SK-N-SH (cell line): Measurements from ENCODE around the gene OR7C2.
"Not testable (repeated sequence)": the region's sequence is repeated elsewhere in the genome, so short reads cannot be mapped to it uniquely, and the experiment has no call there.

Experiments
- FOXJ3 ChIP-seq: sonication (generic); formaldehyde crosslinking; IDR thresholded peaks from 2 replicates; pipeline ENCODE4 v1.5.1; 2020; ENCODE audit warnings: mild to moderate bottlenecking, missing genetic modification reagents
- POLR2AphosphoS5 ChIP-seq: IDR thresholded peaks from 2 replicates; pipeline ENCODE4 v1.6.1; 2012; ENCODE audit warnings: low read depth, low read length
- TF ChIP-seq, protein P1 (sequence below): fragments of 200-600 bp; sonication (generic); IDR thresholded peaks from 2 replicates; pipeline ENCODE4 v1.6.1; 2017; ENCODE audit warnings: antibody characterized with exemption, mild to moderate bottlenecking, moderate library complexity

DNA sequence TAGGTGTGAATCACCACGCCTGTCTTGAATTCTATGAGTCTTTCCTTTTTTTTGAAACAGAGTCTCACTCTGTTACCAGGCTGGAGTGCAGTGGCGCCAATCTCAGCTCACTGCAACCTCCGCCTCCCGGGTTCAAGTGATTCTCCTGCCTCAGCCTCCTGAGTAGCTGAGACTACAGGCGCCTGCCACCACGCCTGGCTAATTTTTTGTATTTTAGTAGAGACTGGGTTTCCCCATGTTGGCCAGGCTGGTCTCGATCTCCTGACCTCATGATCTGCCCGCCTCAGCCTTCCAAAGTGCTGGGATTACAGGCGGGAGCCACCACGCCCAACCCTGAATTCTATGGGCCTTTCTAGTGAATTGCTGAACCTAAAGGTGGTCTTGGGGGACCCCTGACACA, 8.1 kb downstream of the OR7C2 start:
- TF ChIP-seq POLR2AphosphoS5; FOXJ3 (CRISPR knock-in tag): not testable (repeated sequence)
- TF ChIP-seq, protein P1, sequence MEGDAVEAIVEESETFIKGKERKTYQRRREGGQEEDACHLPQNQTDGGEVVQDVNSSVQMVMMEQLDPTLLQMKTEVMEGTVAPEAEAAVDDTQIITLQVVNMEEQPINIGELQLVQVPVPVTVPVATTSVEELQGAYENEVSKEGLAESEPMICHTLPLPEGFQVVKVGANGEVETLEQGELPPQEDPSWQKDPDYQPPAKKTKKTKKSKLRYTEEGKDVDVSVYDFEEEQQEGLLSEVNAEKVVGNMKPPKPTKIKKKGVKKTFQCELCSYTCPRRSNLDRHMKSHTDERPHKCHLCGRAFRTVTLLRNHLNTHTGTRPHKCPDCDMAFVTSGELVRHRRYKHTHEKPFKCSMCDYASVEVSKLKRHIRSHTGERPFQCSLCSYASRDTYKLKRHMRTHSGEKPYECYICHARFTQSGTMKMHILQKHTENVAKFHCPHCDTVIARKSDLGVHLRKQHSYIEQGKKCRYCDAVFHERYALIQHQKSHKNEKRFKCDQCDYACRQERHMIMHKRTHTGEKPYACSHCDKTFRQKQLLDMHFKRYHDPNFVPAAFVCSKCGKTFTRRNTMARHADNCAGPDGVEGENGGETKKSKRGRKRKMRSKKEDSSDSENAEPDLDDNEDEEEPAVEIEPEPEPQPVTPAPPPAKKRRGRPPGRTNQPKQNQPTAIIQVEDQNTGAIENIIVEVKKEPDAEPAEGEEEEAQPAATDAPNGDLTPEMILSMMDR = not testable (repeated sequence)
